OCI-LY3 (cell line): ENCODE measurements around the gene FCRLB.
A peak's percentile ranks its signal among the peaks of the same experiment; 100 is the strongest.

Source experiments
- H2AFZ ChIP-seq: fragments of 200-600, 300-600 bp; shearing (Covaris generic); 2 replicates; pipeline ENCODE4 v1.6.0; 2014; ENCODE audit warnings: antibody characterized with exemption, low read depth, low read length
- H3K27ac ChIP-seq: fragments of 200-600, 300-600 bp; sonication (generic); 2 replicates; pipeline ENCODE4 v1.5.1; 2014; ENCODE audit warnings: mild to moderate bottlenecking, low read length, moderate library complexity, mixed read lengths
- H3K27me3 ChIP-seq: fragments of 200-600, 300-600 bp; sonication (generic); 2 replicates; pipeline ENCODE4 v1.6.1; 2014; ENCODE audit warnings: low read depth, low read length, mixed read lengths
- H3K36me3 ChIP-seq: fragments of 200-600, 300-600 bp; sonication (generic); replicated peaks from 2 replicates; pipeline ENCODE3; 2014; ENCODE audit warnings: low read depth, low read length, mixed read lengths
- H3K4me1 ChIP-seq: fragments of 300-600, 200-600 bp; sonication (generic); 2 replicates; pipeline ENCODE4 v1.6.1; 2014; ENCODE audit warnings: low read length, mixed read lengths
- H3K4me2 ChIP-seq: fragments of 200-600, 300-600 bp; sonication (generic); 2 replicates; pipeline ENCODE4 v1.6.1; 2014; ENCODE audit warnings: low read length, mixed read lengths
- H3K4me3 ChIP-seq: fragments of 300-600, 200-600 bp; sonication (generic); 2 replicates; pipeline ENCODE4 v1.5.1; 2014; ENCODE audit warnings: antibody characterized with exemption, mild to moderate bottlenecking, low read length, moderate library complexity
- H3K79me2 ChIP-seq: fragments of 300-600, 200-600 bp; shearing (Covaris generic); 2 replicates; pipeline ENCODE4 v1.6.1; 2014; ENCODE audit warnings: mild to moderate bottlenecking, low read length, mixed read lengths
- H3K9ac ChIP-seq: fragments of 300-600, 200-600 bp; shearing (Covaris generic); 2 replicates; pipeline ENCODE4 v1.6.0; 2014; ENCODE audit warnings: mild to moderate bottlenecking, low read length, moderate library complexity
- H3K9me3 ChIP-seq: fragments of 200-600, 300-600 bp; shearing (Covaris generic); 2 replicates; pipeline ENCODE4 v1.6.1; 2014; ENCODE audit warnings: low read length, mixed read lengths; ENCODE audit not compliant: insufficient read depth
- H4K20me1 ChIP-seq: fragments of 200-600, 300-600 bp; sonication (generic); 2 replicates; pipeline ENCODE4 v1.6.1; 2016; ENCODE audit warnings: low read length, mixed read lengths; ENCODE audit not compliant: insufficient read depth
- EZH2phosphoT487 ChIP-seq: fragments of 200-600 bp; shearing (Covaris generic); IDR thresholded peaks from 2 replicates; pipeline ENCODE4 v1.6.1; 2018; ENCODE audit warnings: antibody characterized with exemption, mixed run types, low read depth
- TF ChIP-seq, protein P1 (sequence below): fragments of 200-600, 300-600 bp; sonication (generic); IDR thresholded peaks from 2 replicates; pipeline ENCODE4 v1.5.1; 2014; ENCODE audit warnings: antibody characterized with exemption, low read length, low read depth

The FCRLB gene

DNA sequence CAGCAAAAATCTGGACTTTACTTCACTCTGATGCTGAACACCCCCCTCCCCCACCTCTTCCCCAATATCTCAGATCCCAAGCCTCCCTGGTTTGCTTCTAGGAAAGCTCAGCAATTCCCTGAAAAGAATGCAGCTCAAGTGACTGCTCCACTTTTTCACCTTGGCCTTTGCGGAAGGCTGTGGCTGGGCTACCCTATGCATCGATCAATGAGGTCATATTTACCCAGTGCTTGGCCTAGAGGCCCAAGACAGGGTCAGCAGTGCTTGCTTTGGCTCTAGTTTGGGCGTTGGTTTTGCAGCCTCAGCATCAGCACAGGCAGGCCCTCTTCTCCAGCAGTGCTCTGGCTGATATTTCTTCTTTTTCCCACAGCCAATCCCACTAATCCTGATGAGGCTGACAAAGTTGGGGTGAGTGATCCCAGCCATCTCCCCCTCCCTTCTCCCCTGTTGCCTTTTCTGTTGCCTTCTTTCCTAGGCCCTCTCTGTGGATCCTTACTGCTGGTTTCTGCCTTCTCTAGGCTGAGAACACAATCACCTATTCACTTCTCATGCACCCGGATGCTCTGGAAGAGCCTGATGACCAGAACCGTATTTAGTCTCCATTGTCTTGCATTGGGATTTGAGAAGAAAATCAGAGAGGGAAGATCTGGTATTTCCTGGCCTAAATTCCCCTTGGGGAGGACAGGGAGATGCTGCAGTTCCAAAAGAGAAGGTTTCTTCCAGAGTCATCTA, 44.2 kb upstream of the FCRLB start:
- Histone ChIP-seq H3K27ac (no peak overlapping the region), H3K36me3 (no peaks in the 10 kb centered on the region), H3K79me2 (no peaks in the 10 kb centered on the region), H3K4me3 (no peak overlapping the region), H3K9ac (no peak overlapping the region), H3K4me2 (no peak overlapping the region), H2AFZ (no peak overlapping the region), H3K27me3 (no peaks in the 10 kb centered on the region; the same call in 1 of the 2 replicates), H3K4me1 (no peaks in the 10 kb centered on the region), H4K20me1 (no peaks in the 10 kb centered on the region), H3K9me3 (no peaks in the 10 kb centered on the region)
- no peak for TF ChIP-seq EZH2phosphoT487
- TF ChIP-seq, protein P1, sequence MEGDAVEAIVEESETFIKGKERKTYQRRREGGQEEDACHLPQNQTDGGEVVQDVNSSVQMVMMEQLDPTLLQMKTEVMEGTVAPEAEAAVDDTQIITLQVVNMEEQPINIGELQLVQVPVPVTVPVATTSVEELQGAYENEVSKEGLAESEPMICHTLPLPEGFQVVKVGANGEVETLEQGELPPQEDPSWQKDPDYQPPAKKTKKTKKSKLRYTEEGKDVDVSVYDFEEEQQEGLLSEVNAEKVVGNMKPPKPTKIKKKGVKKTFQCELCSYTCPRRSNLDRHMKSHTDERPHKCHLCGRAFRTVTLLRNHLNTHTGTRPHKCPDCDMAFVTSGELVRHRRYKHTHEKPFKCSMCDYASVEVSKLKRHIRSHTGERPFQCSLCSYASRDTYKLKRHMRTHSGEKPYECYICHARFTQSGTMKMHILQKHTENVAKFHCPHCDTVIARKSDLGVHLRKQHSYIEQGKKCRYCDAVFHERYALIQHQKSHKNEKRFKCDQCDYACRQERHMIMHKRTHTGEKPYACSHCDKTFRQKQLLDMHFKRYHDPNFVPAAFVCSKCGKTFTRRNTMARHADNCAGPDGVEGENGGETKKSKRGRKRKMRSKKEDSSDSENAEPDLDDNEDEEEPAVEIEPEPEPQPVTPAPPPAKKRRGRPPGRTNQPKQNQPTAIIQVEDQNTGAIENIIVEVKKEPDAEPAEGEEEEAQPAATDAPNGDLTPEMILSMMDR = no peak

DNA sequence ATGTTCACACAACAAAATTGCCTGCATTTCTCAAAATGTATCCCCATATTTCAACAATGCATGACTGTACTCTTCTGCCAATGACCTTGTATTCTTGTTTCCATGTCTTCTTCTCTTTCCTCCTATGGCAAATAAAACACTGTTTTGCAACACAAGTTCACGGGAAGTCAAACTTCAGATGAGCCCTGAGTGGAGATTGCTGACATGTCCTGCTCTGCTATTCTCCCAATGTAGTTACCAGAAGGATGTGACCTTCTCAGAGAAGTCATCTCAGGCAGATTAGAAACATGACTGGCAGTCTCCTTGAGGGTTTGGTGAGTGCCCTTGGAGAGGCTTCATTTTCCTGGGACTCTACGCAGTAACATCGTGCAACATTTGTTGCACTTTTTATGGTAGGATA, 42.8 kb upstream of the FCRLB start:
- Histone ChIP-seq H3K9me3 (no peaks in the 10 kb centered on the region), H3K4me2 (no peak overlapping the region), H3K79me2 (no peaks in the 10 kb centered on the region), H3K27ac (no peak overlapping the region), H3K36me3 (no peaks in the 10 kb centered on the region), H3K27me3 (no peaks in the 10 kb centered on the region; the same call in 1 of the 2 replicates), H2AFZ (no peak overlapping the region), H3K4me1 (no peaks in the 10 kb centered on the region), H4K20me1 (no peaks in the 10 kb centered on the region), H3K4me3 (no peak overlapping the region), H3K9ac (no peak overlapping the region)
- TF ChIP-seq, protein P1 = no peak
- TF ChIP-seq EZH2phosphoT487 = no peak

- Histone ChIP-seq H3K79me2 (no peaks in the 10 kb centered on the region), H3K4me1 (no peaks in the 10 kb centered on the region), H3K4me3 (no peak overlapping the region), H2AFZ (no peak overlapping the region), H3K9me3 (no peaks in the 10 kb centered on the region), H3K9ac (no peak overlapping the region), H3K4me2 (no peak overlapping the region), H3K36me3 (no peaks in the 10 kb centered on the region), H3K27me3 (no peaks in the 10 kb centered on the region; the same call in 1 of the 2 replicates), H3K27ac (no peak overlapping the region), H4K20me1 (no peaks in the 10 kb centered on the region)
- TF ChIP-seq EZH2phosphoT487 = no peak
- TF ChIP-seq, protein P1 = no peak
Measured at GRCh38 chr1:161681879-161682278, 39.5 kb upstream of the FCRLB start.

DNA sequence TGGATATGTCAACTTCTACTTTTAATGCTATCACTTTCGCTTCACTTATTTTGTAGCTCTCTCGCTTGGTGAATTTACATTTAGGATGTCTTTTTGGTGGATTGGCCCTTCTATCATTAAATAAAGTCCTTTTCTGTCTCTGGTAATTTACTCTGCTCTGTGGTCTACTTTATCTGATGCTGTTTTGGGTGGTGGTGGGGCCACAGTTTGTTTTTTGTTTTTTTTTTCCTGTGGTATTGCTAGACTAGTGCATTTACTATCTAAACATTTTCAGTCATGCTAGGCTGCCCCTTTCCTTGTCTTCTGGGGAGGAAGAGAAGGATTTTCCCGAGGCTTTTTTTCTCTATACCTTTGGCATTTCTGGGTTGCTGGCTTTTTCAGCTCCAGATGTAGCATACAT, 32.4 kb upstream of the FCRLB start:
- Histone ChIP-seq H3K9me3 (no peaks in the 10 kb centered on the region), H3K9ac (0 out of 2 replicates have a peak overlapping the region, but pooled peaks have one; percentile 21), H3K4me1 (peaks cover 10% of the 10 kb centered on the region), H2AFZ (no peak overlapping the region; the same call in 1 of the 2 replicates), H3K27ac (no peak overlapping the region), H3K27me3 (no peaks in the 10 kb centered on the region), H4K20me1 (no peaks in the 10 kb centered on the region), H3K79me2 (no peaks in the 10 kb centered on the region), H3K4me2 (peak overlapping the region; percentile 70), H3K36me3 (no peaks in the 10 kb centered on the region), H3K4me3 (peak overlapping the region; percentile 36)
- TF ChIP-seq, protein P1 = no peak
- TF ChIP-seq EZH2phosphoT487 = no peak
